PFSK-1 (cell line): Measurements from ENCODE around the gene ATG9B.

Source experiments
- FOXP2 ChIP-seq: optimal IDR thresholded peaks from 2 replicates; pipeline ENCODE3; 2011; ENCODE audit warnings: borderline replicate concordance, control low read depth, inconsistent platforms; ENCODE audit not compliant: insufficient read depth; ENCODE audit errors: extremely low read length, extremely low read depth
- POLR2AphosphoS5 ChIP-seq: IDR thresholded peaks from 2 replicates; pipeline ENCODE4 v1.6.1; 2012; ENCODE audit warnings: low read depth, mild to moderate bottlenecking, control low read depth, low read length, moderate library complexity
- REST ChIP-seq, 2 experiments: IDR thresholded peaks; 2 replicates each; pipeline versions ENCODE4 v1.6.1 to v1.8.0; 2011 to 2012; ENCODE audit warnings: low read depth in 2 of 2, low read length in 2 of 2, control low read depth in 1 of 2, inconsistent platforms in 1 of 2, mild to moderate bottlenecking in 1 of 2, moderate library complexity in 1 of 2; ENCODE audit not compliant: insufficient read depth in 1 of 2
- SIN3A ChIP-seq: IDR thresholded peaks from 2 replicates; pipeline ENCODE4 v1.6.1; 2012; ENCODE audit warnings: mild to moderate bottlenecking, low read length, moderate library complexity, borderline replicate concordance; ENCODE audit not compliant: insufficient read depth
- TAF1 ChIP-seq: IDR thresholded peaks from 2 replicates; pipeline ENCODE4 v1.6.1; 2012; ENCODE audit warnings: low read length, control low read depth, borderline replicate concordance; ENCODE audit not compliant: insufficient read depth

Gene ATG9B

GRCh38 chr7:151025924-151026671 lies 1.8 kb upstream of the ATG9B start:
- TF ChIP-seq TAF1, result no peak
- no peak for TF ChIP-seq REST (IDR thresholded peaks at IDR 0.05; ENCODE audit: insufficient read depth in 1 of 2, low read depth in 2 of 2, low read length in 2 of 2)
- TF ChIP-seq FOXP2, result no peak
- TF ChIP-seq SIN3A, result no peak
- no peak for TF ChIP-seq POLR2AphosphoS5

- TF ChIP-seq SIN3A, result no peak
- no peak for TF ChIP-seq TAF1
These were observed 1.1 kb downstream of the ATG9B start for GRCh38 chr7:151023232-151023631.

GRCh38 chr7:151020231-151020630 lies 4.1 kb downstream of the ATG9B start:
- TF ChIP-seq TAF1, result no peak
- no peak for TF ChIP-seq SIN3A
- no peak for TF ChIP-seq REST (IDR thresholded peaks at IDR 0.05; ENCODE audit: insufficient read depth in 1 of 2, low read depth in 2 of 2, low read length in 2 of 2)
- TF ChIP-seq POLR2AphosphoS5, result no peak
- no peak for TF ChIP-seq FOXP2

GRCh38 chr7:151019130-151019447 lies 5.2 kb downstream of the ATG9B start:
- TF ChIP-seq FOXP2 (no peak), POLR2AphosphoS5 (no peak), REST (IDR thresholded peaks at IDR 0.05; ENCODE audit: insufficient read depth in 1 of 2, low read depth in 2 of 2, low read length in 2 of 2) (no peak), TAF1 (no peak), SIN3A (no peak)

- TF ChIP-seq SIN3A (no peak), FOXP2 (no peak), REST (IDR thresholded peaks at IDR 0.05; ENCODE audit: insufficient read depth in 1 of 2, low read depth in 2 of 2, low read length in 2 of 2) (no peak), TAF1 (no peak)
These were observed 5.7 kb downstream of the ATG9B start for GRCh38 chr7:151018421-151019129.

- TF ChIP-seq TAF1 (no peak), REST (IDR thresholded peaks at IDR 0.05; ENCODE audit: insufficient read depth in 1 of 2, low read depth in 2 of 2, low read length in 2 of 2) (no peak), FOXP2 (no peak)
These were observed 6.3 kb downstream of the ATG9B start for GRCh38 chr7:151017953-151018420.
